Measurements from ENCODE around the gene TESK2. TPM values are rescaled to one million over a fixed set of nuclear protein-coding genes. Genes with fewer than 3 reads are reported as not detected.

The TESK2 gene
- total and polyA plus RNA-seq, 2 of the 8 experiments (the other 6 are each of a cell fraction or from before 2014, with no cell fraction given) = 10.8 to 12.6 TPM

DNA sequence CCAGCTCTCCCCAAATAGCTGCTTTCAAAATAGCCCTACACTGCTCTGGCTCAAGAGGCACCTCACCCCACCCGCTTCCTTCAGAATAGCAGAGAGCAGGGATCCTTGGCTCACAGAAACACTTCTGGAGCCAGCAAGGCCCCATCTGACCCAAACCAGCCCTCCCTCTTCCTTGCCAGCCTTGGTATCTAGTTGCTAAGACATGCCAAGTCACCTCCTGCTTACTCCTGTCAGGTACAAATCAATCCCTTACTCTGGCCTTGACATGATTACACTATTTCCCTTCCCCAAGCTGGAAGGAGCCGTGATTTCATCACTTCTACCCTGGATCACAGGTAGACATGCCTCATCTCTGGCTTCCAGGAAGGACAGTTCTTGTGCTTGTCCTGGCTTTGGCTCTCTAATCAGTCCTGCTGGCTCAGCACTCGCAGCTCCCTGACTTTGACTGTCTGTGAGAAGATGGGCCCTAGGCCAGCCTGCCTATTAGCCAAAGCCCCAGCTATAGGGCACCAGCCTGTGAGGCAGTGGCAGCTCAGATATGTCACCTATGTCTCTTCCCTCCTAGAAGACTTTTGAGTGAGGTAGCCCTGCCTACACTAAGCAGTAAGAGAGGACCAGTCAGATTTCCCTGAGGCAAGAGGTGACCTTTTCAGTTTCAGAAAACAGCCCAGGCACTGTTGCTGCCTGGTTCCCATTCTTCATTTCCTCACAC, 141.8 kb downstream of the TESK2 start (continued):
- TF ChIP-seq, protein P1, sequence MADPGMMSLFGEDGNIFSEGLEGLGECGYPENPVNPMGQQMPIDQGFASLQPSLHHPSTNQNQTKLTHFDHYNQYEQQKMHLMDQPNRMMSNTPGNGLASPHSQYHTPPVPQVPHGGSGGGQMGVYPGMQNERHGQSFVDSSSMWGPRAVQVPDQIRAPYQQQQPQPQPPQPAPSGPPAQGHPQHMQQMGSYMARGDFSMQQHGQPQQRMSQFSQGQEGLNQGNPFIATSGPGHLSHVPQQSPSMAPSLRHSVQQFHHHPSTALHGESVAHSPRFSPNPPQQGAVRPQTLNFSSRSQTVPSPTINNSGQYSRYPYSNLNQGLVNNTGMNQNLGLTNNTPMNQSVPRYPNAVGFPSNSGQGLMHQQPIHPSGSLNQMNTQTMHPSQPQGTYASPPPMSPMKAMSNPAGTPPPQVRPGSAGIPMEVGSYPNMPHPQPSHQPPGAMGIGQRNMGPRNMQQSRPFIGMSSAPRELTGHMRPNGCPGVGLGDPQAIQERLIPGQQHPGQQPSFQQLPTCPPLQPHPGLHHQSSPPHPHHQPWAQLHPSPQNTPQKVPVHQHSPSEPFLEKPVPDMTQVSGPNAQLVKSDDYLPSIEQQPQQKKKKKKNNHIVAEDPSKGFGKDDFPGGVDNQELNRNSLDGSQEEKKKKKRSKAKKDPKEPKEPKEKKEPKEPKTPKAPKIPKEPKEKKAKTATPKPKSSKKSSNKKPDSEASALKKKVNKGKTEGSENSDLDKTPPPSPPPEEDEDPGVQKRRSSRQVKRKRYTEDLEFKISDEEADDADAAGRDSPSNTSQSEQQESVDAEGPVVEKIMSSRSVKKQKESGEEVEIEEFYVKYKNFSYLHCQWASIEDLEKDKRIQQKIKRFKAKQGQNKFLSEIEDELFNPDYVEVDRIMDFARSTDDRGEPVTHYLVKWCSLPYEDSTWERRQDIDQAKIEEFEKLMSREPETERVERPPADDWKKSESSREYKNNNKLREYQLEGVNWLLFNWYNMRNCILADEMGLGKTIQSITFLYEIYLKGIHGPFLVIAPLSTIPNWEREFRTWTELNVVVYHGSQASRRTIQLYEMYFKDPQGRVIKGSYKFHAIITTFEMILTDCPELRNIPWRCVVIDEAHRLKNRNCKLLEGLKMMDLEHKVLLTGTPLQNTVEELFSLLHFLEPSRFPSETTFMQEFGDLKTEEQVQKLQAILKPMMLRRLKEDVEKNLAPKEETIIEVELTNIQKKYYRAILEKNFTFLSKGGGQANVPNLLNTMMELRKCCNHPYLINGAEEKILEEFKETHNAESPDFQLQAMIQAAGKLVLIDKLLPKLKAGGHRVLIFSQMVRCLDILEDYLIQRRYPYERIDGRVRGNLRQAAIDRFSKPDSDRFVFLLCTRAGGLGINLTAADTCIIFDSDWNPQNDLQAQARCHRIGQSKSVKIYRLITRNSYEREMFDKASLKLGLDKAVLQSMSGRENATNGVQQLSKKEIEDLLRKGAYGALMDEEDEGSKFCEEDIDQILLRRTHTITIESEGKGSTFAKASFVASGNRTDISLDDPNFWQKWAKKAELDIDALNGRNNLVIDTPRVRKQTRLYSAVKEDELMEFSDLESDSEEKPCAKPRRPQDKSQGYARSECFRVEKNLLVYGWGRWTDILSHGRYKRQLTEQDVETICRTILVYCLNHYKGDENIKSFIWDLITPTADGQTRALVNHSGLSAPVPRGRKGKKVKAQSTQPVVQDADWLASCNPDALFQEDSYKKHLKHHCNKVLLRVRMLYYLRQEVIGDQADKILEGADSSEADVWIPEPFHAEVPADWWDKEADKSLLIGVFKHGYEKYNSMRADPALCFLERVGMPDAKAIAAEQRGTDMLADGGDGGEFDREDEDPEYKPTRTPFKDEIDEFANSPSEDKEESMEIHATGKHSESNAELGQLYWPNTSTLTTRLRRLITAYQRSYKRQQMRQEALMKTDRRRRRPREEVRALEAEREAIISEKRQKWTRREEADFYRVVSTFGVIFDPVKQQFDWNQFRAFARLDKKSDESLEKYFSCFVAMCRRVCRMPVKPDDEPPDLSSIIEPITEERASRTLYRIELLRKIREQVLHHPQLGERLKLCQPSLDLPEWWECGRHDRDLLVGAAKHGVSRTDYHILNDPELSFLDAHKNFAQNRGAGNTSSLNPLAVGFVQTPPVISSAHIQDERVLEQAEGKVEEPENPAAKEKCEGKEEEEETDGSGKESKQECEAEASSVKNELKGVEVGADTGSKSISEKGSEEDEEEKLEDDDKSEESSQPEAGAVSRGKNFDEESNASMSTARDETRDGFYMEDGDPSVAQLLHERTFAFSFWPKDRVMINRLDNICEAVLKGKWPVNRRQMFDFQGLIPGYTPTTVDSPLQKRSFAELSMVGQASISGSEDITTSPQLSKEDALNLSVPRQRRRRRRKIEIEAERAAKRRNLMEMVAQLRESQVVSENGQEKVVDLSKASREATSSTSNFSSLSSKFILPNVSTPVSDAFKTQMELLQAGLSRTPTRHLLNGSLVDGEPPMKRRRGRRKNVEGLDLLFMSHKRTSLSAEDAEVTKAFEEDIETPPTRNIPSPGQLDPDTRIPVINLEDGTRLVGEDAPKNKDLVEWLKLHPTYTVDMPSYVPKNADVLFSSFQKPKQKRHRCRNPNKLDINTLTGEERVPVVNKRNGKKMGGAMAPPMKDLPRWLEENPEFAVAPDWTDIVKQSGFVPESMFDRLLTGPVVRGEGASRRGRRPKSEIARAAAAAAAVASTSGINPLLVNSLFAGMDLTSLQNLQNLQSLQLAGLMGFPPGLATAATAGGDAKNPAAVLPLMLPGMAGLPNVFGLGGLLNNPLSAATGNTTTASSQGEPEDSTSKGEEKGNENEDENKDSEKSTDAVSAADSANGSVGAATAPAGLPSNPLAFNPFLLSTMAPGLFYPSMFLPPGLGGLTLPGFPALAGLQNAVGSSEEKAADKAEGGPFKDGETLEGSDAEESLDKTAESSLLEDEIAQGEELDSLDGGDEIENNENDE (IDR thresholded peaks at IDR 0.05; ENCODE audit: insufficient replicate concordance, low read length) = no peak
- TF ChIP-seq CHD2 (IDR thresholded peaks at IDR 0.05; ENCODE audit: low read length) = no peak
- no peak for TF ChIP-seq TBP (IDR thresholded peaks at IDR 0.05; ENCODE audit: low read depth, low read length)
- no peak for TF ChIP-seq TAF7 (optimal IDR thresholded peaks at IDR 0.05; ENCODE audit: borderline replicate concordance, low read depth, low read length)
- TF ChIP-seq CREB1 (IDR thresholded peaks at IDR 0.05) = no peak
- no peak for TF ChIP-seq HDAC6 (IDR thresholded peaks at IDR 0.05; ENCODE audit: low read depth, low read length)
- no peak for TF ChIP-seq CEBPB (IDR thresholded peaks at IDR 0.05; ENCODE audit: low read depth, low read length)
- no peak for TF ChIP-seq NRF1 (IDR thresholded peaks at IDR 0.05; ENCODE audit: low read depth, low read length)
- no peak for TF ChIP-seq RNF2 (IDR thresholded peaks at IDR 0.05; ENCODE audit: borderline replicate concordance, low read depth, low read length, missing control alignments, poor library complexity, severe bottlenecking)
- no peak for TF ChIP-seq SIRT6 (IDR thresholded peaks at IDR 0.05; ENCODE audit: low read length)
- TF ChIP-seq GABPA (IDR thresholded peaks at IDR 0.05; ENCODE audit: borderline replicate concordance, insufficient read depth, low read length) = no peak
